Omental fat pad (tissue), 4 donors: ENCODE data around the gene CAPN9. TPM values are rescaled to one million over a fixed set of nuclear protein-coding genes. Genes with fewer than 3 reads are reported as not detected.
"Not testable (repeated sequence)": the region's sequence is repeated elsewhere in the genome, so short reads cannot be mapped to it uniquely, and the experiment has no call there.

Experiments used
- ATAC-seq: fragments of 150-250 bp; one replicate; pipeline ENCODE4 v1.9.1; 2016; ENCODE audit warnings: mild to moderate bottlenecking, moderate library complexity; ENCODE audit not compliant: low FRiP score
- DNase-seq: peaks from one replicate; pipeline ENCODE4 v3.0.0-alpha.2; 2019; ENCODE audit warnings: low spot score
- total RNA-seq, 4 donors: library from RNA; depleted of rRNA; stranded (reverse); fragments of >200 nt; gene quantifications; one replicate each; pipeline ENCODE4 v1.1.0, GENCODE V29; 2016
- TF ChIP-seq, protein P1 (sequence below), 3 donors: fragments of 450-650 bp; IDR thresholded peaks; one replicate each; pipeline ENCODE4 v1.5.1; 2016 to 2017; ENCODE audit warnings: antibody characterized with exemption in 3 of 3, mild to moderate bottlenecking in 3 of 3, moderate library complexity in 2 of 3

Gene CAPN9
- total RNA-seq, 4 donors from 2014 or later = not detected

DNA sequence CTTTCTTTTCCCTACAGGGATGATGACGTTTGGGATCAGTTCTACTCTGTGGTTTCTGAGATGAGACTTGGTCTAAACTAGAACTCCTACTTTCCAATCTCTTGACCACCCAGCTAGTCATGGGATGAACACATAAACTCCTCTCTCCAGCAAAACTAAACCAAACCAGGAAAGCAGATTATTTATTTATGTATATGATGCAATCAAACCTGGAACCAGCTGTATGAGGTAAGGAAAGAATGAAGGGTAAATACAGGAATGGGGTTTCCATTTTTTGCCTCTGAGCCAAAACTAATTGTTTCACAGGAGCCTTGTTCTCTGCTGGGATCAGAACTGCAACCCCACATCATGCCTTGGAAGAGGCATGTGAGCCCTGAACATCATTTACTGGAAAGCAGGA lies 29.9 kb upstream of the CAPN9 start:
- TF ChIP-seq, protein P1, sequence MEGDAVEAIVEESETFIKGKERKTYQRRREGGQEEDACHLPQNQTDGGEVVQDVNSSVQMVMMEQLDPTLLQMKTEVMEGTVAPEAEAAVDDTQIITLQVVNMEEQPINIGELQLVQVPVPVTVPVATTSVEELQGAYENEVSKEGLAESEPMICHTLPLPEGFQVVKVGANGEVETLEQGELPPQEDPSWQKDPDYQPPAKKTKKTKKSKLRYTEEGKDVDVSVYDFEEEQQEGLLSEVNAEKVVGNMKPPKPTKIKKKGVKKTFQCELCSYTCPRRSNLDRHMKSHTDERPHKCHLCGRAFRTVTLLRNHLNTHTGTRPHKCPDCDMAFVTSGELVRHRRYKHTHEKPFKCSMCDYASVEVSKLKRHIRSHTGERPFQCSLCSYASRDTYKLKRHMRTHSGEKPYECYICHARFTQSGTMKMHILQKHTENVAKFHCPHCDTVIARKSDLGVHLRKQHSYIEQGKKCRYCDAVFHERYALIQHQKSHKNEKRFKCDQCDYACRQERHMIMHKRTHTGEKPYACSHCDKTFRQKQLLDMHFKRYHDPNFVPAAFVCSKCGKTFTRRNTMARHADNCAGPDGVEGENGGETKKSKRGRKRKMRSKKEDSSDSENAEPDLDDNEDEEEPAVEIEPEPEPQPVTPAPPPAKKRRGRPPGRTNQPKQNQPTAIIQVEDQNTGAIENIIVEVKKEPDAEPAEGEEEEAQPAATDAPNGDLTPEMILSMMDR (IDR thresholded peaks at IDR 0.05) = no peak
- no peak for ATAC-seq

DNA sequence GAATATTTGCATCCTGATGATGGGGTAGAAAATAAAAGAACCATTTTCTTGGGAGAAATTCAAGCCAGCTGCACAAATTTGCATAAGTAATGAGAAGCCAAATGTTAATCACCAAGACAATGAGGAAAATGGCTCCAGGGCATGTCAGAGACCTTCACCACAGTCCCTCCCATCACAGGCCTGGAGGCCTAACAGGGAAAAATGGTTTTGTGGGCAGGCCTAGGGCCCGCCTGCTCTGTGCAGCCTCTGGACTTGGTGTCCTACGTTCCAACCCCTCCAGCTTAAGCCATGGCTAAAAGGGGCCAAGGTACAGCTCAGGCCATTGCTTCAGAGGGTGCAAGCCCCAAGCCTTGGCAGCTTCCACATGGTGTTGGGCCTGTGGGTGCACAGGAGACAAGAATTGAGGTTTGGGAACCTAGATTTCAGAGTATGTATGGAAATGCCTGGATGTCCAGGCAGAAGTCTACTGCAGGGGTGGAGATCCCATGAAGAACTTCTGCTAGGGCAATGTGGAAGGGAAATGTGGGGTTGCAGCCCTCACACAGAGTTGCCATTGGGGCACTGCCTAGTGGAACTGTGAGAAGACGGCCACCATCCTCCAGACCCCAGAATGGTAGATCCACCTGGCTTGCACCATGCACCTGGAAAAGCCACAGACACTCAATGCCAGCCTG lies 25.2 kb upstream of the CAPN9 start:
- not testable (repeated sequence) for ATAC-seq

More for the DNA sequence above, 29.9 kb upstream of the CAPN9 start:
- DNase-seq = no peak

DNA sequence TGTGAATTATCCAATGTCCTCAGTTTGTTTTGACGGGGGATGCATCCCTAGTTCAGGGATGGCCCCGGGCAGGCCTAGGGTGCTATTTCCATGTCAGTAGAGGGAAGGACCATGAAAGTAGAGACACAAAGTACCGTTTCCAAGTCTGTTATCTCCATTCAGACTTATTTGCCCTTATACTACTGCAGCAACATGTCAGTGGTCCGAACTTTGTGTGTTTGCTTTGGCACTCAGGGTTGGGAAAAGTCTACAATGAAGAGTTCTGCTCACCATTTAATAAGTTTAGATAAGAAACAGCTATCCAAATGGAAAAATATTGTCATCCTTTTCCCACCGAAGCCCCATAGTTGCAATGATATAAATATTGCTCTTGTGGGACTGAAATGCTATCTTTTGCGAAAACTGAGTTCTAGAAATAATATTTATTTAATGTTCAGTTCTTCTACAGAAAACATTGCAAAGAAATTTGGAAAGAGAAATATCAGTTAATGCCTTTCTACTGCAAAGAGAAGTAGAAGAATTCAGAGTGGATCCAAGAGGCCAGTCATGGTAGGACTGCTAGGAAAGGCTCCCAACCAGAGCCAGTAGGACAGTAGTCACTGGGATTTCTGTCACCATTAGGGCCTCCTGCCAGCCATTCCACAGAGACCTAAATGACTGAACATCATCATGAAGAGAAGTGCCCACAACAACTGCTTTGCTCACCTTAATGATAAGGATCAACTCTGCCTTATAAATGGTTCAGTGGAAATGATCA lies 21.8 kb upstream of the CAPN9 start:
- no peak for ATAC-seq
- TF ChIP-seq, protein P1 (IDR thresholded peaks at IDR 0.05) = no peak
- DNase-seq = no peak

More for the DNA sequence above, 25.2 kb upstream of the CAPN9 start:
- DNase-seq = not testable (repeated sequence)

GRCh38 chr1:230728710-230729392 lies 18.3 kb upstream of the CAPN9 start:
- TF ChIP-seq, protein P1 (IDR thresholded peaks at IDR 0.05) = no peak
- DNase-seq (no peak), ATAC-seq (peak; percentile 37)

DNA sequence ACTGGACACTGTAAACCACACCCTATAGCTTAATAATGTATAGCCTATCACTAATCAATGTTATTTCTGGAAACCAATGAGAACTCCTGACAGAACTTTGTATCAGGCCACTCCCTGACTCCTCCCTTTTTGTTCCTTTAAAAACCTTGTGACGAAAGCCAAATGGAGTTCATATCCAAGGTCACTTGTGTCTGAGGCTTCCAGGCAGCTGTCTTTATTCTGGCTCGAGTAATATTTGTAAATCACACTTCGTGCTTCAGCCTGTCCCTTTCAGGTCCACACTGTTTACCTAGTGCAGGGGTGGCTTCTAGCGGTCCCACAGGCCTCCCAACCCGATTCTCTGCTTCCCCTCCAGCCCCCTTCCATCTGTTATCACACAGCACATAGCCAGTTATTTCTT lies 16.2 kb upstream of the CAPN9 start:
- ATAC-seq = no peak

DNA sequence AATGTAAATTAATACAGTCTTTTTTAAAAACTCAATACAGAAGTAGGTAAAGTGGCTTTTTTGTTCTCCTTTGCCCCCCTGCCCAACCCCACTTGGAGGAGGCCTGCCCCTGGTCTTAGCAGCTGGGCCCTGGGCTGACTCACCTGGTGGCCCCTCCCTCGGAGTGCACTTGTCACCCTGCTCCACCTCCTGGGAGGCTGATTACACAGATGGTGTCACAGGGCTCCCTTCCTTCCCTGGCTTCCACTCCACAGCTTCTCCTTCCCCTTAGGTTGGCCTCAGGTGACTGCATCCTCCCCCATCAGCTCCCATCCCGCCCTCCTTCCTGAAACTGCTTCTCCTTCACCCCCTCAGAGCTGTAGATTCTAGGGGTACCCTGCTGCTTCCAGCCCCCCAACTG lies 11.7 kb upstream of the CAPN9 start:
- DNase-seq (no peak), ATAC-seq (no peak)
- TF ChIP-seq, protein P1 (IDR thresholded peaks at IDR 0.05) = no peak

More for the DNA sequence above, 16.2 kb upstream of the CAPN9 start:
- TF ChIP-seq, protein P1 (IDR thresholded peaks at IDR 0.05) = no peak
- DNase-seq = no peak

DNA sequence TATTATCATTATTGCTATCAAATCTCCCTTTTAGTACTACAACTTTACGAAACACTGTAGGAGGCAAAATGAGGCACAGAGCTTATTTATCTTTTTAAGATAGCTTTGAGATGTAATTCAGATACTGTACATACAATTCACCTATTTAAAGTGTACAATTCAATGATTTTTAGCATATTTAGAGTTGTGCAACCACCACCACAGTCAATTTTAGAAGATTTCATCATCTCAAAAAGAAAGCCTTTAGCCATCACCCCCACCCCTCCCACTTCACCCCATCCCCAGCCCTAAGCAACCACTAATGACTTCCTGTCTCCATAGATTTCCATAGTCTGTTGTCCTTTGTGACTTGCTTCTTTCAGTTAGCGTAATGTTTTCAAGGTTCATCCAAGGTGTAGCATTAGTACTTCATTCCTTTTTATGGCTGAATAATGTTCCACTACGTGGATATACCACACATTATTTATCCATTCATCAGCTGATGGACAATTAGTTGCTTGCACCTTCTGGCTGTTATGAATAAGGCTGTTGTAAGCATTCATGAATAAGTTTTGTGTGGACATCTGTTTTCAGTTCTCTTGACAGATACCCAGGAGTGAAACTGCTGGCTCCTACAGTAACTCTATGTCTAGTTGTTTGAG lies 9.4 kb upstream of the CAPN9 start:
- ATAC-seq (no peak), DNase-seq (no peak)
- TF ChIP-seq, protein P1 (IDR thresholded peaks at IDR 0.05) = no peak
